NCI-H1105 treated with DMSO at 0.1 percent for 48 hours (cell line): ENCODE results near the gene NLN.
"Not testable (repeated sequence)": the region's sequence is repeated elsewhere in the genome, so short reads cannot be mapped to it uniquely, and the experiment has no call there.

Experiments used
- DNase-seq: peaks from one replicate; lab custom pipeline; 2025; lab: John Stamatoyannopoulos, UW

Gene NLN

DNA sequence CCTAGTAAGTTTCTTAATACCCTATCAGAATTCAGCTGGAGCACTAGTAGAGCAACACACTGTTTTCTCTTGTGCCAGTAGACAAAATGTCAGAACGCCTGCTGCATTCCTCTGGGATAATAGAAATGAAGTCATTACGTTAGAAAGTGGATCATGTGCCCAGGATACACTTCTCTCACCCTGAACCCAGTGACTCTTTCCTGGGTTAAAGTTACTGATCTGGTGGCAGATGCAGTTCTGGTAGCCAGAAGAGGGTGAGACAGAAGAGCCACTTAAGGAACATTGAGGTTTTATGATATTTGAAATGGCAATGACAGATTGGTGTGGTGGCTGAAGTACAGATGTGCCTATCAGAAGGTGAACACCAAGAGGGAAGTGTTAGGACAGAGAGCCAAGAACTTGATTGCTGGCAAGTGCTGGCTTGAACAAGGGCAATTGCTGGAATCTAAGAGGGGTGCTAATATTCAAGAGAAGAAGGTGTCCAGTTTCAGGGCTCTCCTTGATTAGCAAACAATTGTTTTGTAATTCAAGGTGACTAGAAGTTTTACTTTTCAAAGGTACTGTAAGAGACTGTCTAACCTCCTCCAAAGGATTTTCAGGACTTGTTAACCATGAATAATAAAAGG lies 110.7 kb downstream of the NLN start:
- DNase-seq, result peak; percentile 38

DNA sequence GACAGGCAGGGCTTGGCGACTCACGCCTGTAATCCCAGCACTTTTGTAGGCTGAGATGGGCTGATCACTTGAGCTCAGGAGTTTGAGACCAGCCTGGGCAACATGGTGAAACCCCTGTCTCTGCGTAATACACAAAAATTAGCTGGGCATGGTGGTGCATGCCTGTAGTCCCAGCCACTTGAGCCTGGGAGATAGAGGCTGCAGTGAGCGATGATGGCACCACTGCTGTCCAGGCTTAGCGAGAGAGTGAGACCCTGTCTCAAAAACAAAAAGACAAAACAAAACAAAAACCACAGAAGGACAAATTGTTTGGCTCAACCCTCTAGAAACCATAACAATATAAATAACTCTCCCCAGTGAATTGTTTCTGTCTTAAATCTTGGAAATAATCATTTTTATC lies 111.8 kb downstream of the NLN start:
- DNase-seq, result no peak

DNA sequence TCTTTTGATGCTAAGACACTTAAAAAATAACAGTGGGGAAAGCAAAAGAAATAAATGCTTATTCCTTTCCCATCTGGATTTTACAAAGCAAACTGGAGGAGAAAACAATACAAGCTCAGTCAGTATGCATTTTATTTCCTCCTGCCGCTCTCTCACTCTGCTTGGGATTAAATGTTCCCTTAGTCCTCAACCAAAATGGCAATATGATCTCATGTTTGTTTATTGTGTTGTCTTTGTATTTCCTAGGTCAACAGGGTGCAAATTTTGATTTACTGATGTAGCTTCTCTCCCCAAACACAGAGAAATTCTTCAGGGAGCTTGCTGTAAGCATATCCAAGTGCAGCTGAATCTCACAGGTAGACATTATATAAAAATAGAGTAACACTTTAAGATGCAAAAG lies 112.3 kb downstream of the NLN start:
- DNase-seq, result no peak

DNA sequence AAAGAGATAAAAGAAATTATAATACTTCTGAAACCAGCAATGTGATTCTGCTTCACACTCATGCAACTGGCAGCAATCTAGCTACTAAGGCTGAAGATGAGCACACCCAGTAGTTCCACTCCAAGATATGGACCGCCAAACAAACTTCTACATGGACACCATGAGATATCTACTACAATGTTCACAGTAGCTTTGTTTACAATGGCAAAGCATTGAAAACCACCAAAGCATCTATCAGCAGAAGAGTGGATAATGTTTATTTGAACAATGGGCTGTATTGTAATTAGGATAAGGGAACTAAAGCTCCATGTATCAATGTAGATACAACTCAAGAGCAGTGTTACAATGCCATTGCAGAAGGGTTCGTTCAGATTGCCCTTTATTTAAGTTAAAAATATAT lies 113.2 kb downstream of the NLN start:
- DNase-seq, result no peak

DNA sequence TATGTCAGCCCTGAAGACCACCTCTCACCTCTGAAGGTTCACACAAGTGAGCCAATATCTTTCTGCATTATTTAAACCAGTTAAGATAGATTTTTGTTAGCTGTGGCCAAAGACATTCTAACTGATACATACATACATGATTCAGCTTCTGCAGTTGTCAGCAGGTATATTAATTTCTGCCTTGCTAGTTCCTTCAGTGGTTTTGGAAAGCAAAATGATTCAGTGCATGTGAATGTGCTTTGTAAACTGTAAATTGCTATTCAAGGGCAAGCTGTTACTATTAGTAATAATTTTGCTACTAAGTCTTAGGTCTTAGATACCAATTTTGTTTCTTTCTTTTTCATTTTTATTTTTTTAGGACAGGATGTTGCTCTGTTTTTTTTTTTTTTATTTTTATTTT lies 115.1 kb downstream of the NLN start:
- no peak for DNase-seq

DNA sequence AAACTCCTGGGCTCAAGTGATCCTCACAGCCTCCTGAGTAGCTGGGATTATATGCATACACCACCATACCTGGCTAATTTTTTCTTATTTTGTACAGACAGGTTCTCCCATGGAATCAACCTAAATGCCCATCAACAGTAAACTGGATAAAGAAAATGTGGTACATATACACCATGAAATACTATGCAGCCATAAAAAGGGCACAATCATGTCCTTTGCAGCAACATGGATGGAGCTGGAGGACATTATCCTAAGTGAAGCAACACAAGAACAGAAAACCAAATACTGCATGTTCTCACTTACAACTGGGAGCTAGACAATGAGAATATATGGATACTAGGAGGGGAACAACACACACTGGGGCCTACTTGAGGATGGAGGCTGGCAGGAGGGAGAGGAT lies 117.2 kb downstream of the NLN start:
- DNase-seq, result not testable (repeated sequence)

DNA sequence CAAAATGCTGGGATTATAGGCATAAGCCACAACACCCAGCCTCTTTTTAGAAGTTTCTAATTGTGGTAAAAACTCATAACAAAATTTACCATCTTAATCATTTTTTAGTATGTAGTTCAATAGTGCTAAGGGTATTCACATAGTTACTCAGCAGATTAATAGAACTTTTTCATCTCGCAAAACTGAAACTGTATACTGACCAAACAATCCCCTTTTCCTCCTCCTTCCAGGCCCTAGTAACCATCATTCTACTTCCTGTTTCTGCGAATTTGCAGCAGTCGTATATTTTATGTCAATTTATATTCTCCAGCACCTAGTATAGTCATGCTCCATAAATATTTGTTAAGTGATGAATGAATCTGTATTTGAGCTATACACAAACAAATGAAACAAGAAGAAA lies 118.1 kb downstream of the NLN start:
- DNase-seq, result no peak

DNA sequence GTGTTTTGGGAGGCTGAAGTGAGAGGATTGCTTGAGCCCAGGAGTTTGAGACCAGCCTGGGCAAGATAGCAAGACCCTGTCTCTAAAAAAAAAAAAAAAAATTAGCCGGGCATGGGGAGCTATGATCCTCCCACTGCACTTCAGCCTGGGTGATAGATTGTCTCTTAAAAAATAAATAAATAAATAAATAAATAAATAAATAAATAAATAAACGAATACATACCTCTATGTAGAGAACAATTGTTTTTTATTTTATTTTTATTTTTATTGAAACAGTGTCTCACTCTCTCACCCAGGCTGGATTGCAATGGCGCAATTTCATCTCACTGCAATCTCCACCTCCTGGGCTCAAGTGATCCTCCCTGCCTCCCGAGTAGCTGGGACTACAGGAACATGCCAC lies 122.8 kb downstream of the NLN start:
- not testable (repeated sequence) for DNase-seq

DNA sequence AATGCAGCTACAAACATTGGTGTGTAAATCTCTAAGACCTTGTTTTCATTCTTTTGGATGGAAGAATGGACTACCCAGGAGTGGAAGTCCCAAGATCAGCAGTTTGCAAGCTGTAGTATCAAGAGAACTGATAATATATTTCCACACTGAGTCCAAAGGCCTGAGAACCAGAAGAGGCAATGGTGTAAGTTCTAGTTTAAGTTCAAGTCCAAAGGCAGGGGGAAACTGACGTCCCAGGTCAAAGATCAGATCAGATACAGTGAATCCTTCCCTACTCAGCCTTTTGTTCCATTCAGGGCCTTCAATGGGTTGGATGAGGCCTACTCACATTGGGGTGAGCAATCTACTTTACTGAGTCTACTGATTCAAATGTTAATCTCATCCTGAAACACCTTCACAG lies 124.1 kb downstream of the NLN start:
- DNase-seq, result no peak

DNA sequence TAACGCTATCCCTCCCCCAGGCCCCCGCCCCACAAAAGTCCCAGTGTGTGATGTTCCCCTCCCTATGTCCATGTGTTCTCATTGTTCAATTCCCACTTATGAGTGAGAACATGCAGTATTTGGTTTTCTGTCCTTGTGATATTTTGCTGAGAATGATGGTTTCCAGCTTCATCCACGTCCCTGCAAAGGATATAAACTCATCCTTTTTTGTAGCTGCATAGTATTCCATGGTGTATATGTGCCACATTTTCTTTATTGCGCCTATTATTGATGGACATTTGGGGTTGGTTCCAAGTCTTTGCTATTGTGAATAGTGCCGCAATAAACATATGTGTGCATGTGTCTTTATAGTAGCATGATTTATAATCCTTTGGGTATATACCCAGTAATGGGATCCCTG lies 125.0 kb downstream of the NLN start:
- DNase-seq, result not testable (repeated sequence)

DNA sequence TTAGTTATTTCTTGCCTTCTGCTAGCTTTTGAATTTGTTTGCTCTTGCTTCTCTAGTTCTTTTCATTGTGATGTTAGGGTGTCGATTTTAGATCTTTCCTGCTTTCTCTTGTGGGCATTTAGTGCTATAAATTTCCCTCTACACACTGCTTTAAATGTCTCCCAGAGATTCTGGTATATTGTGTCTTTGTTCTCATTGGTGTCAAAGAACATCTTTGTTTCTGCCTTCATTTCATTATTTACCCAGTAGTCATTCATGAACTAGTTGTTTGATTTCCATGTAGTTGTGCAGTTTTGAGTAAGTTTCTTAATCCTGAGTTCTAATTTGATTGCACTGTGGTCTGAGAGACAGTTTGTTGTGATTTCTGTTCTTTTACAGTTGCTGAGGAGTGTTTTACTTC lies 127.9 kb downstream of the NLN start:
- DNase-seq, result not testable (repeated sequence)

DNA sequence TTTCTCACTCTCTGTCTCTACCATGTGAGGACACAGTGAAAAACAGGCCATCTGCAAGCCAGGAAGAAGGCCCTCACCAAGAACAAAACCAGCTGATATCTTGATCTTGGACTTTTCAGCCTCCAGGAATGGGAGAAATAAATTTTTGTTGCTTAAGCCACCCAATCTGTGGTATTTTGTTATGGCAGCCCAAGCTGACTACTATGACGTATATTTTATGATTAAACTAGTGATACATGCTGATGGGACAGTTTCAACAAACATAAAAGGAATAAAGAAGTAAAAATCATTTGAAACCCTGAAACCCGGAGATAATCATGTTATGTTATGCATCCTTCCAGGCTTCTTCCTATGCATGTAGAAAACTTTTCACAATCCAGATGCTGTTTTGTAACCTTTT lies 132.9 kb downstream of the NLN start:
- no peak for DNase-seq

DNA sequence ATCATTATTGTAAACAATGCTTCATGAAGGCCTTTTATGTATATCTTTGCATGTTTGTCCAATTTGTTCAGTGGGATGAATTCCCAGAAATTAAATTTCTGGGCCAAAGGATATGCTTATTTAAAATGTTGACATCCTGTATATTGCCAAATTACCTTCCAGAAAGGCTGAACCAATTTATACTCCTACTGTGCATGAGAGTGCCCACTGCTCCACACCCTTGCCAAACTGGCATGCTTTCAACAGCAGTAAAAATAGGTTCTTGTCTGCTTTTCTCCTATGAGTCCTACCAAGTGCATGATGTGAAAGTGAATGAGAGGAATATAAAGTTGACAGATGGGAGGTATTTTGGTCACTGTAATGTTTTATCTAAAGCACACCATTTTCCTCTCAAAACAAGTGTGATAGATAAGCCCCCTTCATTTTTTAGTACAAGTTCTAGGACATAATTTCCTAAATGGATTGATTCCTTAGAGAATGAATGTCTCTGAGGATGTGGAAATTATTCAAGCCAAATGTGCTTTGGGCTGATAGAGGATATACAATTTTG lies 133.8 kb downstream of the NLN start:
- DNase-seq, result no peak

DNA sequence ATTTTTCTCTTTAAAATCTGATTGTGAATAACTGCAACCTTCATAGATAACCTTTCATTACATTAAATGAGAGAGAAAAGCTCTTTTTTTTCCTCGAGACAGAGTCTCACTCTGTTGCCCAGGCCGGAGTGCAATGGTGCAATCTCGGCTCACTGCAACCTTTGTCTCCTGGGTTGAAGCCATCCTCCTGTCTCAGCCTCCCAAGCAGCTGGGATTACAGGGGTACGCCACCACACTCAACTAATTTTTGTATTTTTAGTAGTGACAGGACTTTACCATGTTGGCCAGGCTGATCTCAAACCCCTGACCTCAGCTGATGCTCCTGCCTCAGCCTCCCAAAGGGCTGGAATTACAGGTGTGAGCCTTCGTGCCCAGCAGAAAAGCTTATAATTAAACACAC lies 134.5 kb downstream of the NLN start:
- no peak for DNase-seq

DNA sequence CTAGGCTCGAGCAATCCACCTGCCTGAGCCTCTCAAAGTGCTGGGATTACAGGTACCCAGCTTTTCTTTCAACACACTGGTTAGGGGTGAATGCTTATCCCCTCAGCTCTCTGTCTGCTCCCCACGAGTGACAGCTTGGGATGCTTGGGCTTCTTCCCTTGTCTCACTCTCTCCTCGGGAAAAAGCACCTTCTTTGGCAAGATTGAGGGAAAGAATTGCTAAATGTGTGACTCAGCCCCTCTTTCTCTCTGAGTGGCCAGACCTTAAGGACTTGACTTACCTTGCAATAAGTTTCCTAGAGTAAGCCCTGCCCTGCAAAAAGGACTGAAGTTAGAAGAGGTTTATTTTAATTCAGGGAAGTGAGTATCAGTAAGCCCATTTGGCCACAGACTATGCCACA lies 136.3 kb downstream of the NLN start:
- DNase-seq, result no peak

DNA sequence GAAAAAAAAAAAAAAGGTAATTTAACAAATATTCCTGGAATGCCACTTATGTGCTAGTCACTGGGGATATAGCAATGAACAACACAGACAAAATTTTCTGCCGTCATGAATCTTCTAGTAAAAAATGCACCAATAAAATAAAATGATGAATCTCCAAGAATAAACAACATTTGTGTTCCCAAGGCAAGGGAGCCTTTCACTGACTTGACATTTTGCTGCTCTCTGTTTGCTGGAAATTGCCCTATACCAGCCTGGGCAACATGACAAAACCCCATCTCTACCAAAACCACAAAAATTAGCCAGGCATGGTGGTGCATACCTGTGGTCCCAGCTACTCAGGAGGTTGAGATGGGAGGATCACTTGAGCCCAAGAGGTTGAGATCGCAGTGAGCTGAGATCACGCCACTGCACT lies 139.8 kb downstream of the NLN start:
- no peak for DNase-seq

DNA sequence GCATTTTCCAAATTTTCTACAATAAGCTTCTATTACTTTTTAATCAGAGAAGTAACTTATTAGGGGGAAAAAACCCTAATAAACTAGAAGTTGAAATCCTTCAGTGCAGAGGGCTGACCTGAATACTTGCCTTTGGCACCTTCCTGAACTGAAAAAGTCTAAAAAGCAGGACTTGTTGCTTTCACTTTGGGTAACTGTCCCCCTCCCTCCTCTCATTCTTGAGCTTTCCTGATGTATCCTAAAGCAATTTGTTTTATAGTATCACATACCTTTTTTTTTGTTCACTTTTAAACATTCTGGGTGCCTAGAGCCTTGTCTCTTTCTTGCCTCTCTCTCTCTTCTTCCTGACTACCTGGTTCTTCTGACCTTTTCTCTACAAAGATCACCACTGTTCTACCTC lies 140.4 kb downstream of the NLN start:
- no peak for DNase-seq

DNA sequence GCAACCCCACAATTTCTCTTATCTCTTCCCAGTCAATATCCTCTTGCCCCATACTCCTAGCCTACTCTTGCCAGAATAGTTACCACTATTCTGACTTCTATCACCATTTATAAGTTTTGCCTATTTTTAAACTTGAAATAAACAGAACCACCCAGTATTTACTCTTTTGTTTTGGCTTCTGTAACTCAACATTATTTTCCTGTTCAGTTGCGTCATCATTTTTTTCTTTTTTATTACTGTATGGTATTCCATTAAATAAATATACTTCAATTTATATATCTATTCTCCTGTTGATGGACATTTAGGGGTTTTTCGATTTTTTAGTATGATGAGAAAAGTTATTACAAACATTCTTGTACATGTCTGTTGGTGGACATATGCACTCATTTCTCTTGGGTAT lies 141.7 kb downstream of the NLN start:
- DNase-seq, result no peak

DNA sequence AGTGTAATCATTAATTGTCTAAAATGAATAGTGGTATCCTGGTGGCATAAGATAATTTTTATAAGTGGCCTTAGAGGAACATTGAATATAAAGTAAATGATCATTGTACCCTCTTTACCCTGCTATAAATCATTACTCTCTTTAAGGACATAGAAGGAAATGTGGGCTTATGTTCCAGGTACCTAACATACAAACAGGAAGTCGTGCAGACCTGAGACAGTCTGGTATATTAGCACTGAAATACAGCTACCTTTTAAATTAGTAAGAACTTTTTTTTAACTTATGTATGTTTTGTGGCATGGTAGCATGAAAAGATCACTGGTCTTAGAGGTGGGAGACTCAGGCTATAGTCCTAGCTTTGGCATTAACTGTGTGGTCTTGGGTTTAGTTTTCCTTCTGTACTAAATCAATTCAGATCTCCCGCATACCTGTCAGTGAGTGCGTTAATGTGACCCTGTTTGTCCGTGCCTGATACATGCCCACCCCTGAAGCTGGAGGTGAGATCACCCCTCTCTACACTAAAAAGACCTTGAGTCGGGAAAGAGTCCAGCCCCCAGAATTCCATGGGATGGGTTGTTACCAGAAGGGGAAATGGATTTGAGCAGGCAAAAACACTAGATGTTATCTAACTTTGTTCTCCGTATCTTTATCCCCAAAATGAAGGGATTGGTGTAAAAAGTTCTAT lies 145.0 kb downstream of the NLN start:
- no peak for DNase-seq

DNA sequence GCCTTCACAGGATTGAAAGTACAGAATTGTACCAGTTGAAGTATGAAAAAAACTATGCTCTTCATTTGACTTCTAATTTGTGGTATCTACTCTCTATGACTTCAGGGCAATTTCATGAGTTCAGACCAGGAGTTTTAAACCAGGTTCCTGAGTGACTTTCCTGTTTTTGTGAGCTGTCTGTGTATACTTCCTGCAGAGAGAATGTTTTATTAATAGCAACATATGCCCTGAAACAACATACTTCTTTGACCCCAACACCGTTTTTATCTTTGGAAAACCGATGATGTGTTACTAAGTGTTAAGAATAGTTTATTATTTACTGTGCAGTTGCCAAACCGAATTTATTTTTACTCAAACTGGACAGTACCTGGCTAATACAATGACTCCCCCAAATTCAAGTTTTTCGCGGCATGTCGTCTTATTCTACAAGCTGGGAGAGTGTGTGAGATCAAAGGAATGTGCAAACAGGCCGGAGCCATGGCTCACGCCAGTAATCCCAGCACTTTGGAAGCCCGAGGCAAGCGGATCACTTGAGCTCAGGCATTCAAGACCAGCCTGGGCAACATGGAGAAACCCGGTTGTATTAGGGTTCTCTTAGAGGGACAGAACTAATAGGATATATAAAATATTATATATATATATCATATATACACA lies 145.7 kb downstream of the NLN start:
- no peak for DNase-seq

DNA sequence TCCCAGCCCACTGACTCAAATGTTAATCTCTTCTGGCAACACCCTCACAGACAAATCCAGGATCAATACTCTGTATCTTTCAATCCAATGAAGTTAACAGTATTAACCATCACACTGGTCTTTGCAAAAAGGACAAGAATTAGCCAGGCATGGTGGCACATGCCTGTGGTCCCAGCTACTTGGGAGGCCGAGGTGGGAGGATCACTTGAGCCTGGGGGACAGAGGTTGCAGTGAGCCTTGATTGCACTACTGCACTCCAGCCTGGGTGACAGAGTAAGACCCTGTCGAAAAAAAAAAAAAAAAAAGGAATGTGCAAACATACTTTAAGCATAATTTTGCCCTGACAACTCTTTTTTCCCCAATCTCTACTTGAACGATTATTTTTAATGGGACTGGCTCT lies 146.5 kb downstream of the NLN start:
- no peak for DNase-seq

DNA sequence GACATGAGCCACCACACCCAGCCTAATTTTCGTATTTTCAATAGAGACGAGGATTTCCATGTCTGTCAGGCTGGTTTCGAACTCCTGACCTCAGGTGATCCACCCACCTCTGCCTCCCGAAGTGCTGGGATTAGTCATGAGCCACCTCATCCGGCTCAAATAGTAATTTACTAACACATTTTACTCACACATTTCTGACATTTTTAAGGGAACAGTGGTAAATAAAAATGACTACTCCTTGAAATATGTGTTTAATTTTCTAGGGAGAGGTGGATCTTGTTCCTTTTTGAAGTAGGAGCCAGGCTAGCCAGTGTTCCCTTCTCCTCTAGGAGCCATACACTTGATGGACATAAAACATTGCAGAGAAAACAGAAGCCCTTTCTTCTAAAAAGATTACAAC lies 149.2 kb downstream of the NLN start:
- DNase-seq, result no peak

DNA sequence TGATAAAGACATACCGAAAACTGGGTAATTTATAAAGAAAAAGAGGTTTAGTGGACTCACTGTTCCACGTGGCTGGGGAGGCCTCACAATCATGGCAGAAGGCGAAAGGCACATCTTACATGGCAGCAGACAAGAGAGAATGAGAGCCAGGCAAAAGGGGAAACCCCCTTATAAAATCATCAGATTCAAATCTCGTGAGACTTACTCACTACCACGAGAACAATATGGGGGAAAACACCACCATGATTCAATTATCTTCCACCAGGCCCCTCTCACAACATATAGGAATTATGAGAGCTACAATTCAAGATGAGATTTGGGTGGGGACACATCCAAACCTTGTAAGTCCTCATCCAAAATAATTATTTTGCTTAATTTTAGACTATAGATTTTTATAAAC lies 149.8 kb downstream of the NLN start:
- not testable (repeated sequence) for DNase-seq
